Skeletal muscle tissue (tissue), 4 donors: ENCODE measurements around the gene SLC5A10. TPM values are rescaled to one million over a fixed set of nuclear protein-coding genes. Genes with fewer than 3 reads are reported as not detected.

Experiments
- H3K27ac ChIP-seq: one replicate; pipeline ENCODE4 v1.7.0; 2013; ENCODE audit warnings: mild to moderate bottlenecking, low read depth, low read length, inconsistent platforms
- H3K27me3 ChIP-seq, 3 donors: one replicate each; pipeline ENCODE4 v1.7.0; 2013; ENCODE audit warnings: low read length in 3 of 3; ENCODE audit not compliant: control insufficient read depth in 3 of 3, insufficient read depth in 3 of 3
- H3K36me3 ChIP-seq, 3 donors: one replicate each; pipeline ENCODE4 v1.7.0; 2013; ENCODE audit warnings: low read length in 3 of 3; ENCODE audit not compliant: control insufficient read depth in 3 of 3, insufficient read depth in 3 of 3
- H3K4me1 ChIP-seq, 3 donors: one replicate each; pipeline ENCODE4 v1.7.0; 2013; ENCODE audit warnings: low read length in 3 of 3, mild to moderate bottlenecking in 3 of 3; ENCODE audit not compliant: control insufficient read depth in 3 of 3, insufficient read depth in 3 of 3
- H3K4me3 ChIP-seq, 3 donors: one replicate each; pipeline ENCODE4 v1.7.0; 2013; ENCODE audit warnings: low read length in 3 of 3
- H3K9ac ChIP-seq, 3 donors: one replicate each; pipeline ENCODE4 v1.7.0; 2013; ENCODE audit warnings: low read length in 3 of 3, mild to moderate bottlenecking in 3 of 3, moderate library complexity in 2 of 3, low read depth in 1 of 3
- H3K9me3 ChIP-seq, 3 donors: one replicate each; pipeline ENCODE4 v1.7.0; 2013; ENCODE audit warnings: low read length in 3 of 3; ENCODE audit not compliant: control insufficient read depth in 3 of 3
- total RNA-seq: library from RNA; depleted of rRNA; stranded (reverse); fragments of >200 nt; gene quantifications from one replicate; pipeline ENCODE4 v1.2.3, GENCODE V29; 2014
- donor health status: Osteomylitis.

SLC5A10 gene
- total RNA-seq, 1 donor from 2014 or later: not detected

- H3K27me3 ChIP-seq: no peaks in the 10 kb centered on the region
- H3K9ac ChIP-seq: no peak overlapping the region
- peaks cover 4 to 5% (median 5%) of the 10 kb centered on the region in 3 donors for H3K4me1 ChIP-seq
- H3K4me3 ChIP-seq: no peak overlapping the region
- no peaks in the 10 kb centered on the region for H3K9me3 ChIP-seq
- H3K27ac ChIP-seq: no peak overlapping the region
- H3K36me3 ChIP-seq: no peaks in the 10 kb centered on the region
Observed at GRCh38 chr17:19005789-19006430, 53.9 kb downstream of the SLC5A10 start.

- Histone ChIP-seq H3K27ac (no peak overlapping the region), H3K4me3 (no peak overlapping the region), H3K27me3 (no peaks in the 10 kb centered on the region), H3K9me3 (no peaks in the 10 kb centered on the region), H3K9ac (no peak overlapping the region), H3K36me3 (no peaks in the 10 kb centered on the region), H3K4me1 (peaks cover 4 to 5% (median 5%) of the 10 kb centered on the region in 3 donors)
Observed at GRCh38 chr17:19006698-19007097, 54.7 kb downstream of the SLC5A10 start.

GRCh38 chr17:19009970-19010369, 58.0 kb downstream of the SLC5A10 start:
- Histone ChIP-seq H3K27me3 (no peaks in the 10 kb centered on the region), H3K4me1 (peaks cover 0 to 2% (median 1%) of the 10 kb centered on the region in 3 donors), H3K9ac (no peak overlapping the region), H3K4me3 (no peak overlapping the region), H3K9me3 (no peaks in the 10 kb centered on the region), H3K36me3 (no peaks in the 10 kb centered on the region), H3K27ac (no peak overlapping the region)

GRCh38 chr17:19010729-19011505, 59.0 kb downstream of the SLC5A10 start:
- Histone ChIP-seq H3K4me3 (no peak overlapping the region), H3K4me1 (no peaks in the 10 kb centered on the region), H3K27me3 (no peaks in the 10 kb centered on the region), H3K9ac (no peak overlapping the region), H3K36me3 (no peaks in the 10 kb centered on the region), H3K9me3 (no peaks in the 10 kb centered on the region), H3K27ac (no peak overlapping the region)

GRCh38 chr17:19011581-19011980, 59.6 kb downstream of the SLC5A10 start:
- H3K4me1 ChIP-seq: no peaks in the 10 kb centered on the region
- no peak overlapping the region for H3K27ac ChIP-seq
- peaks cover 0 to 5% (median 0%) of the 10 kb centered on the region in 3 donors for H3K27me3 ChIP-seq
- H3K9ac ChIP-seq: no peak overlapping the region
- no peak overlapping the region for H3K4me3 ChIP-seq
- no peaks in the 10 kb centered on the region for H3K9me3 ChIP-seq
- H3K36me3 ChIP-seq: no peaks in the 10 kb centered on the region

GRCh38 chr17:19012171-19013080, 60.5 kb downstream of the SLC5A10 start:
- Histone ChIP-seq H3K27me3 (peaks cover 0 to 10% (median 6%) of the 10 kb centered on the region in 3 donors), H3K36me3 (no peaks in the 10 kb centered on the region), H3K9ac (no peak overlapping the region), H3K27ac (no peak overlapping the region), H3K4me1 (no peaks in the 10 kb centered on the region), H3K4me3 (no peak overlapping the region), H3K9me3 (no peaks in the 10 kb centered on the region)

GRCh38 chr17:19013226-19013625, 61.3 kb downstream of the SLC5A10 start:
- no peaks in the 10 kb centered on the region for H3K4me1 ChIP-seq
- peaks cover 0 to 13% (median 11%) of the 10 kb centered on the region in 3 donors for H3K27me3 ChIP-seq
- no peaks in the 10 kb centered on the region for H3K36me3 ChIP-seq
- H3K9me3 ChIP-seq: no peaks in the 10 kb centered on the region
- H3K9ac ChIP-seq: no peak overlapping the region
- H3K4me3 ChIP-seq: no peak overlapping the region
- no peak overlapping the region for H3K27ac ChIP-seq

GRCh38 chr17:19013806-19014627, 62.1 kb downstream of the SLC5A10 start:
- Histone ChIP-seq H3K36me3 (no peaks in the 10 kb centered on the region), H3K9ac (no peak overlapping the region), H3K4me3 (no peak overlapping the region), H3K9me3 (no peaks in the 10 kb centered on the region), H3K27me3 (peaks cover 0 to 18% (median 15%) of the 10 kb centered on the region in 3 donors), H3K27ac (no peak overlapping the region), H3K4me1 (no peaks in the 10 kb centered on the region)

GRCh38 chr17:19014628-19015215, 62.8 kb downstream of the SLC5A10 start:
- H3K27ac ChIP-seq: no peak overlapping the region
- no peak overlapping the region for H3K4me3 ChIP-seq
- no peaks in the 10 kb centered on the region for H3K36me3 ChIP-seq
- no peaks in the 10 kb centered on the region for H3K9me3 ChIP-seq
- peaks cover 0 to 19% (median 15%) of the 10 kb centered on the region in 3 donors for H3K27me3 ChIP-seq
- no peak overlapping the region for H3K9ac ChIP-seq
- no peaks in the 10 kb centered on the region for H3K4me1 ChIP-seq
